Left ventricle myocardium inferior (tissue), 1 donor: ENCODE results near the gene FRYL. TPM values are rescaled to one million over a fixed set of nuclear protein-coding genes. Genes with fewer than 3 reads are reported as not detected.

Experiments used
- DNase-seq: peaks from one replicate; pipeline ENCODE4 v3.0.0-alpha.2; 2020
- H3K27ac ChIP-seq: fragments of 200-600 bp; replicated peaks from 2 replicates; pipeline ENCODE4 v1.8.0; 2021
- H3K27me3 ChIP-seq: fragments of 200-600 bp; 2 replicates; pipeline ENCODE4 v1.8.0; 2021; ENCODE audit warnings: low read depth
- H3K36me3 ChIP-seq: fragments of 200-600 bp; 2 replicates; pipeline ENCODE4 v1.8.0; 2021
- H3K4me1 ChIP-seq: fragments of 200-600 bp; 2 replicates; pipeline ENCODE4 v1.8.0; 2021
- H3K4me3 ChIP-seq: fragments of 200-600 bp; 2 replicates; pipeline ENCODE4 v1.8.0; 2021; ENCODE audit warnings: mild to moderate bottlenecking, moderate library complexity
- H3K9me3 ChIP-seq: fragments of 200-600 bp; replicated peaks from 2 replicates; pipeline ENCODE4 v1.8.0; 2021
- CTCF ChIP-seq: fragments of 200-600 bp; IDR thresholded peaks from 2 replicates; pipeline ENCODE4 v1.8.0; 2021; ENCODE audit warnings: antibody characterized with exemption, mild to moderate bottlenecking, borderline replicate concordance
- intact Hi-C: fragments of 100-400 bp; cut with micrococcal nuclease; formaldehyde crosslinking; loops from one replicate; pipeline ENCODE4 v1.11.0; 2022
- total RNA-seq: library from RNA; stranded (reverse); fragmentation: NEBNext Ultra II Directional; extraction: Animal tissue kit (Norgen Biotek cat#: 25700); gene quantifications from one replicate; pipeline ENCODE4 v1.2.1, GENCODE V29; 2021
- donor health status: DM: no; HTN: yes; CAD: no; lungs with severe emphysema.

FRYL gene
- total RNA-seq, 1 donor from 2014 or later, result 33.2 TPM

- intact Hi-C loops, result loop anchor here (5.0 to 10.0 kb wide), 3 partner anchors 106 to 386 kb away; no protein-coding TSS in a partner anchor
These were observed 204.1 kb downstream of the FRYL start for GRCh38 chr4:48575964-48576363.

GRCh38 chr4:48571471-48571870, 208.6 kb downstream of the FRYL start:
- intact Hi-C loops, result loop anchor here (10.0 kb wide), 1 partner anchor 203 kb away; no protein-coding TSS in a partner anchor
- Histone ChIP-seq H3K4me3 (no peak overlapping the region), H3K9me3 (no peaks in the 10 kb centered on the region), H3K27ac (no peak overlapping the region), H3K36me3 (peaks cover 95% of the 10 kb centered on the region), H3K27me3 (no peaks in the 10 kb centered on the region), H3K4me1 (no peaks in the 10 kb centered on the region)
- TF ChIP-seq CTCF, result no peak
- DNase-seq, result no peak

More at GRCh38 chr4:48575964-48576363, 204.1 kb downstream of the FRYL start:
- no peaks in the 10 kb centered on the region for H3K27me3 ChIP-seq
- H3K4me3 ChIP-seq, result no peak overlapping the region
- TF ChIP-seq CTCF, result no peak
- no peaks in the 10 kb centered on the region for H3K9me3 ChIP-seq
- H3K4me1 ChIP-seq, result no peaks in the 10 kb centered on the region
- H3K36me3 ChIP-seq, result peaks cover 63% of the 10 kb centered on the region
- no peak for DNase-seq
- H3K27ac ChIP-seq, result no peak overlapping the region

GRCh38 chr4:48570646-48571220, 209.3 kb downstream of the FRYL start:
- Histone ChIP-seq H3K9me3 (no peaks in the 10 kb centered on the region), H3K36me3 (peaks cover 95% of the 10 kb centered on the region), H3K4me3 (no peak overlapping the region), H3K27ac (no peak overlapping the region), H3K4me1 (no peaks in the 10 kb centered on the region), H3K27me3 (no peaks in the 10 kb centered on the region)
- no peak for TF ChIP-seq CTCF
- no peak for DNase-seq
- intact Hi-C loops, result loop anchor here (10.0 kb wide), 1 partner anchor 204 kb away; no protein-coding TSS in a partner anchor

- no peak overlapping the region for H3K4me3 ChIP-seq
- H3K9me3 ChIP-seq, result no peaks in the 10 kb centered on the region
- no peak for TF ChIP-seq CTCF
- DNase-seq, result no peak
- H3K27ac ChIP-seq, result no peak overlapping the region
- no peaks in the 10 kb centered on the region for H3K4me1 ChIP-seq
- intact Hi-C loops, result no loop called here
- no peaks in the 10 kb centered on the region for H3K27me3 ChIP-seq
- H3K36me3 ChIP-seq, result peaks cover 97% of the 10 kb centered on the region
These were observed 214.1 kb downstream of the FRYL start for GRCh38 chr4:48566034-48566384.

GRCh38 chr4:48565362-48566033, 214.6 kb downstream of the FRYL start:
- Histone ChIP-seq H3K4me3 (no peak overlapping the region), H3K9me3 (no peaks in the 10 kb centered on the region), H3K36me3 (peaks cover 97% of the 10 kb centered on the region), H3K27me3 (no peaks in the 10 kb centered on the region), H3K27ac (no peak overlapping the region), H3K4me1 (no peaks in the 10 kb centered on the region)
- intact Hi-C loops, result no loop called here
- no peak for TF ChIP-seq CTCF
- no peak for DNase-seq
